WTC11 (cell line): ENCODE data around the gene IMP3. TPM values are rescaled to one million over a fixed set of nuclear protein-coding genes. Genes with fewer than 3 reads are reported as not detected.

Experiments
- ATAC-seq: fragments of 200-7000 bp; cut with Tn5 transposase; 2 replicates; pipeline ENCODE4 v1.10.0; 2021; ENCODE audit warnings: mild to moderate bottlenecking, moderate library complexity
- CTCF ChIA-PET: fragments of 300-600 bp; sonication (Branson Sonifier 250); formaldehyde crosslinking; loops from one replicate; lab custom pipeline; 2021; ENCODE audit warnings: antibody characterized with exemption; lab: Charles Lee
- POLR2A ChIA-PET: fragments of 350-600 bp; sonication (Branson Sonifier 250); formaldehyde crosslinking; loops from one replicate; lab custom pipeline; 2021; ENCODE audit warnings: antibody characterized with exemption; lab: Charles Lee
- DNase-seq: peaks from one replicate; pipeline ENCODE4 v3.0.0; 2021; ENCODE audit warnings: low spot score
- H3K27ac Mint-ChIP-seq: 2 replicates; pipeline ENCODE4 v1.8.0; 2021; ENCODE audit warnings: mixed read lengths
- H3K27me3 Mint-ChIP-seq: 2 replicates; pipeline ENCODE4 v1.8.0; 2021; ENCODE audit warnings: low read depth, mild to moderate bottlenecking, moderate library complexity, mixed read lengths
- H3K36me3 Mint-ChIP-seq: 2 replicates; pipeline ENCODE4 v1.8.0; 2021; ENCODE audit warnings: mixed read lengths
- H3K4me1 Mint-ChIP-seq: 2 replicates; pipeline ENCODE4 v1.8.0; 2022; ENCODE audit warnings: mixed read lengths
- H3K4me3 Mint-ChIP-seq: 2 replicates; pipeline ENCODE4 v1.8.0; 2021; ENCODE audit warnings: mild to moderate bottlenecking, moderate library complexity, mixed read lengths
- H3K9me3 Mint-ChIP-seq: 2 replicates; pipeline ENCODE4 v1.8.0; 2021; ENCODE audit warnings: mixed read lengths
- ESRRA ChIP-seq: sonication (generic); formaldehyde crosslinking; IDR thresholded peaks from 2 replicates; pipeline ENCODE4 v1.8.1; 2022; ENCODE audit warnings: mild to moderate bottlenecking, missing genetic modification reagents, borderline replicate concordance
- FOXK1 ChIP-seq: sonication (generic); formaldehyde crosslinking; IDR thresholded peaks from 2 replicates; pipeline ENCODE4 v1.8.0; 2022; ENCODE audit warnings: mild to moderate bottlenecking, moderate library complexity, missing genetic modification reagents
- NFE2L1 ChIP-seq: sonication (generic); formaldehyde crosslinking; IDR thresholded peaks from 2 replicates; pipeline ENCODE4 v1.8.1; 2023; ENCODE audit warnings: missing genetic modification reagents
- PRRX2 ChIP-seq: fragments of 250-450 bp; sonication (Bioruptor Pico); IDR thresholded peaks from 2 replicates; pipeline ENCODE4 v1.8.0; 2021; ENCODE audit warnings: mild to moderate bottlenecking
- SMAD4 ChIP-seq: sonication (generic); formaldehyde crosslinking; IDR thresholded peaks from 2 replicates; pipeline ENCODE4 v1.8.0; 2022; ENCODE audit warnings: mild to moderate bottlenecking, missing genetic modification reagents
- ZNF121 ChIP-seq: sonication (generic); formaldehyde crosslinking; IDR thresholded peaks from 2 replicates; pipeline ENCODE4 v1.8.0; 2023; ENCODE audit warnings: missing genetic modification reagents
- ZNF317 ChIP-seq: sonication (generic); formaldehyde crosslinking; IDR thresholded peaks from 2 replicates; pipeline ENCODE4 v1.8.1; 2023; ENCODE audit warnings: low read depth, mild to moderate bottlenecking, moderate library complexity, missing genetic modification reagents, borderline replicate concordance
- ZNF671 ChIP-seq: fragments of 250-450 bp; sonication (Bioruptor Pico); IDR thresholded peaks from 2 replicates; pipeline ENCODE4 v1.8.0; 2021; ENCODE audit warnings: mild to moderate bottlenecking
- total RNA-seq: library from RNA; stranded (reverse); gene quantifications from 3 replicates; pipeline ENCODE4 v1.2.3, GENCODE V29; 2021
- TF ChIP-seq, protein P1 (sequence below): fragments of 250-450 bp; sonication (Bioruptor Pico); IDR thresholded peaks from 2 replicates; pipeline ENCODE4 v1.9.0; 2021; ENCODE audit warnings: mild to moderate bottlenecking

IMP3 gene
- total RNA-seq, 1 experiment from 2014 or later = 107 TPM

DNA sequence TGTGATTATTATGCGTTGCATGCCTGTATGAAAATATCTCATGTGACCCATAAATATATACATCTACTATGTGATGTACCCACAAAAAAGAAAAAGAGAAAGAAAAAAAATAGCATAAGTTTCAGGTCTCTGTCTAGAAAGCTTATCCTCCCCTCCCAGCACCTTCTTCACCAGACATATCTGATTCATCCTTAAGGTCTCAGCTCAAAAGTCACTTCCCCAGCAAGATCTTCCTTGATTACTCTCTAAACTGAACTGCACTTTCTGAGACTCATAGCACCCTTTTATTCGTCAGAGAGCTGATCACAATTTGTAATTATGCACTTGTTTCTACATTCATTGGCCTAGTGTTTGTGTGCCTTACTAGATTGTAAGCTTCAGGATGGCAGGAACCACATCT is 49.8 kb downstream of the IMP3 start:
- Mint-ChIP-seq H3K4me1 (no peaks in the 10 kb centered on the region), H3K9me3 (no peaks in the 10 kb centered on the region), H3K4me3 (no peak overlapping the region), H3K27ac (no peak overlapping the region), H3K27me3 (no peaks in the 10 kb centered on the region), H3K36me3 (peaks cover 15% of the 10 kb centered on the region)
- POLR2A ChIA-PET = interaction anchor here (0.5 to 0.9 kb wide), 2 partner anchors 29 to 223 kb away, joined by 3 to 5 read pairs; no protein-coding TSS in a partner anchor
- CTCF ChIA-PET = no interaction called here
- no peak for ATAC-seq
- TF ChIP-seq FOXK1 (no peak), PRRX2 (CRISPR knock-in tag) (no peak), NFE2L1 (no peak), ESRRA (no peak), ZNF317 (CRISPR knock-in tag) (no peak), ZNF671 (CRISPR knock-in tag) (no peak), SMAD4 (CRISPR knock-in tag) (no peak), ZNF121 (no peak)
- TF ChIP-seq, protein P1, sequence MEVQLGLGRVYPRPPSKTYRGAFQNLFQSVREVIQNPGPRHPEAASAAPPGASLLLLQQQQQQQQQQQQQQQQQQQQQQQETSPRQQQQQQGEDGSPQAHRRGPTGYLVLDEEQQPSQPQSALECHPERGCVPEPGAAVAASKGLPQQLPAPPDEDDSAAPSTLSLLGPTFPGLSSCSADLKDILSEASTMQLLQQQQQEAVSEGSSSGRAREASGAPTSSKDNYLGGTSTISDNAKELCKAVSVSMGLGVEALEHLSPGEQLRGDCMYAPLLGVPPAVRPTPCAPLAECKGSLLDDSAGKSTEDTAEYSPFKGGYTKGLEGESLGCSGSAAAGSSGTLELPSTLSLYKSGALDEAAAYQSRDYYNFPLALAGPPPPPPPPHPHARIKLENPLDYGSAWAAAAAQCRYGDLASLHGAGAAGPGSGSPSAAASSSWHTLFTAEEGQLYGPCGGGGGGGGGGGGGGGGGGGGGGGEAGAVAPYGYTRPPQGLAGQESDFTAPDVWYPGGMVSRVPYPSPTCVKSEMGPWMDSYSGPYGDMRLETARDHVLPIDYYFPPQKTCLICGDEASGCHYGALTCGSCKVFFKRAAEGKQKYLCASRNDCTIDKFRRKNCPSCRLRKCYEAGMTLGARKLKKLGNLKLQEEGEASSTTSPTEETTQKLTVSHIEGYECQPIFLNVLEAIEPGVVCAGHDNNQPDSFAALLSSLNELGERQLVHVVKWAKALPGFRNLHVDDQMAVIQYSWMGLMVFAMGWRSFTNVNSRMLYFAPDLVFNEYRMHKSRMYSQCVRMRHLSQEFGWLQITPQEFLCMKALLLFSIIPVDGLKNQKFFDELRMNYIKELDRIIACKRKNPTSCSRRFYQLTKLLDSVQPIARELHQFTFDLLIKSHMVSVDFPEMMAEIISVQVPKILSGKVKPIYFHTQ (CRISPR knock-in tag) = no peak
- DNase-seq = no peak

Other genes with a start within 250 kb of the IMP3 start
- gene SIN3A, start 188.5 kb downstream of the IMP3 start, total RNA-seq = 107 to 113 TPM (median 110 TPM) in 3 replicates
- gene PTPN9, start 60.9 kb downstream of the IMP3 start, total RNA-seq = 36.1 to 45.5 TPM (median 36.6 TPM) in 3 replicates
- 25.9 to 28.4 TPM (median 27.9 TPM) in 3 replicates for gene SNUPN, start 14.5 kb downstream of the IMP3 start, total RNA-seq
- gene SNX33, start 7.7 kb upstream of the IMP3 start, total RNA-seq = 17.8 to 19.8 TPM (median 18.9 TPM) in 3 replicates
- gene CSPG4, start 72.6 kb upstream of the IMP3 start, total RNA-seq = 2.9 to 3.6 TPM (median 3.6 TPM) in 3 replicates
- 26.1 to 28.2 TPM (median 27.0 TPM) in 3 replicates for gene UBE2Q2, start 203.2 kb upstream of the IMP3 start, total RNA-seq